H1 (cell line): ENCODE measurements around the gene ANKLE1. TPM values are rescaled to one million over a fixed set of nuclear protein-coding genes. Genes with fewer than 3 reads are reported as not detected.

Experiments used
- CTCF ChIA-PET: fragments of 300-600 bp; sonication (Branson Sonifier 250); formaldehyde crosslinking; loops from one replicate; lab custom pipeline; 2021; ENCODE audit not compliant: partially characterized antibody; lab: Charles Lee
- POLR2A ChIA-PET: fragments of 300-600 bp; sonication (Branson Sonifier 250); formaldehyde crosslinking; loops from one replicate; lab custom pipeline; 2021; ENCODE audit warnings: inconsistent platforms; ENCODE audit not compliant: partially characterized antibody; lab: Charles Lee
- DNase-seq, 2 experiments: peaks; one replicate each; pipeline versions ENCODE4 v3.0.0 to v3.0.0-alpha.2; 2010 to 2022; ENCODE audit warnings: low spot score in 2 of 2, low read depth in 1 of 2, mixed read lengths in 1 of 2
- FAIRE-seq: peaks from 2 replicates; lab custom pipeline; 2011; peaks lifted over from hg19 to GRCh38; lab: Jason Lieb, UNC
- H2AFZ ChIP-seq: 2 replicates; pipeline ENCODE4 v1.8.1; 2012; ENCODE audit warnings: low read length, inconsistent platforms
- H2AK5ac ChIP-seq: 2 replicates; pipeline ENCODE4 v1.6.1; 2013; ENCODE audit warnings: low read depth, low read length
- H2BK120ac ChIP-seq: replicated peaks from 2 replicates; pipeline ENCODE3; 2013; ENCODE audit warnings: low read depth, low read length, inconsistent platforms
- H2BK12ac ChIP-seq: 2 replicates; pipeline ENCODE4 v1.6.1; 2013; ENCODE audit warnings: low read depth, low read length
- H2BK15ac ChIP-seq: 2 replicates; pipeline ENCODE4 v1.6.1; 2013; ENCODE audit warnings: low read length
- H2BK20ac ChIP-seq: 2 replicates; pipeline ENCODE4 v1.6.1; 2013; ENCODE audit warnings: low read length
- H2BK5ac ChIP-seq: 2 replicates; pipeline ENCODE4 v1.6.1; 2013; ENCODE audit warnings: low read depth, low read length
- H3K14ac ChIP-seq: 2 replicates; pipeline ENCODE4 v1.6.1; 2013; ENCODE audit warnings: inconsistent platforms; ENCODE audit not compliant: insufficient read length
- H3K18ac ChIP-seq: 2 replicates; pipeline ENCODE4 v1.6.1; 2013; ENCODE audit warnings: low read length; ENCODE audit errors: extremely low read depth
- H3K23ac ChIP-seq: 2 replicates; pipeline ENCODE4 v1.6.1; 2013; ENCODE audit warnings: inconsistent platforms; ENCODE audit not compliant: insufficient read length
- H3K23me2 ChIP-seq: 2 replicates; pipeline ENCODE4 v1.6.1; 2013; ENCODE audit warnings: low read depth, low read length
- H3K27ac ChIP-seq: 2 replicates; pipeline ENCODE4 v1.6.1; 2011; ENCODE audit warnings: low read depth, low read length, inconsistent platforms
- H3K27me3 ChIP-seq, 4 experiments: replicated peaks in 1 of 4; 1 replicate in 1 of 4; 2 replicates in 3 of 4; pipeline versions ENCODE4 v1.6.1 to v1.8.1; 2011 to 2013; ENCODE audit warnings: low read length in 3 of 4, mild to moderate bottlenecking in 3 of 4, inconsistent platforms in 2 of 4, mixed read lengths in 2 of 4, moderate library complexity in 1 of 4; ENCODE audit not compliant: control insufficient read depth in 3 of 4, insufficient read depth in 3 of 4; ENCODE audit errors: extremely low read depth in 1 of 4
- H3K36me3 ChIP-seq, 4 experiments: 2 replicates each; pipeline versions ENCODE4 v1.6.1 to v1.8.1; 2011 to 2013; ENCODE audit warnings: mild to moderate bottlenecking in 4 of 4, low read length in 3 of 4, moderate library complexity in 2 of 4, control low read depth in 1 of 4, inconsistent platforms in 1 of 4; ENCODE audit not compliant: insufficient read depth in 4 of 4, control insufficient read depth in 2 of 4
- H3K4ac ChIP-seq: replicated peaks from 2 replicates; pipeline ENCODE3; 2013; ENCODE audit warnings: low read length, low read depth, mixed read lengths, inconsistent platforms; ENCODE audit not compliant: insufficient read length
- H3K4me1 ChIP-seq, 4 experiments: replicated peaks in 1 of 4; 1 replicate in 1 of 4; 2 replicates in 3 of 4; pipeline versions ENCODE4 v1.6.1 to v1.8.1; 2011 to 2013; ENCODE audit warnings: low read length in 3 of 4, inconsistent platforms in 2 of 4, mixed read lengths in 1 of 4; ENCODE audit not compliant: insufficient read depth in 4 of 4, control insufficient read depth in 3 of 4
- H3K4me2 ChIP-seq, 2 experiments: 2 replicates each; pipeline versions ENCODE4 v1.6.1 to v1.8.1; 2011 to 2013; ENCODE audit warnings: low read depth in 2 of 2, low read length in 2 of 2, control low read depth in 1 of 2, inconsistent platforms in 1 of 2, mild to moderate bottlenecking in 1 of 2; ENCODE audit not compliant: insufficient read depth in 1 of 2
- H3K4me3 ChIP-seq, 4 experiments: fragments of 200-600, 300-600 bp in 1 of 4; sonication (generic), shearing (Covaris generic), sonication (Bioruptor Twin) in 1 of 4; 2 replicates each; pipeline versions ENCODE4 v1.5.1 to v1.8.1; 2011 to 2016; ENCODE audit warnings: low read length in 4 of 4, low read depth in 3 of 4, control low read depth in 2 of 4, inconsistent platforms in 2 of 4, mild to moderate bottlenecking in 2 of 4, mixed read lengths in 1 of 4, moderate library complexity in 1 of 4; ENCODE audit not compliant: insufficient read depth in 2 of 4; ENCODE audit errors: extremely low read depth in 1 of 4
- H3K56ac ChIP-seq: replicated peaks from 2 replicates; pipeline ENCODE3; 2013; ENCODE audit warnings: low read depth, mild to moderate bottlenecking, mixed read lengths, low read length, inconsistent platforms; ENCODE audit not compliant: insufficient read length
- H3K79me1 ChIP-seq: 2 replicates; pipeline ENCODE4 v1.6.1; 2013; ENCODE audit warnings: low read depth, low read length, control low read depth
- H3K79me2 ChIP-seq, 2 experiments: 2 replicates each; pipeline versions ENCODE4 v1.6.1 to v1.8.1; 2012 to 2013; ENCODE audit warnings: low read length in 2 of 2, mild to moderate bottlenecking in 2 of 2, inconsistent platforms in 1 of 2; ENCODE audit not compliant: insufficient read depth in 2 of 2, control insufficient read depth in 1 of 2
- H3K9ac ChIP-seq, 4 experiments: replicated peaks in 1 of 4; 1 replicate in 1 of 4; 2 replicates in 3 of 4; pipeline versions ENCODE4 v1.6.1 to v1.8.1; 2011 to 2013; ENCODE audit warnings: low read depth in 3 of 4, low read length in 3 of 4, control low read depth in 2 of 4, mild to moderate bottlenecking in 2 of 4, moderate library complexity in 2 of 4, inconsistent platforms in 1 of 4; ENCODE audit errors: extremely low read depth in 1 of 4
- H3K9me3 ChIP-seq, 2 experiments: 2 replicates each; pipeline versions ENCODE4 v1.6.1 to v1.8.1; 2012 to 2013; ENCODE audit warnings: mild to moderate bottlenecking in 2 of 2, moderate library complexity in 2 of 2, control low read depth in 1 of 2, inconsistent platforms in 1 of 2, low read depth in 1 of 2, low read length in 1 of 2, mixed read lengths in 1 of 2; ENCODE audit not compliant: insufficient read depth in 2 of 2
- H4K20me1 ChIP-seq, 2 experiments: replicated peaks in 1 of 2; 2 replicates each; pipeline versions ENCODE3 to v1.8.1; 2011 to 2013; ENCODE audit warnings: inconsistent platforms in 2 of 2, low read length in 2 of 2, mild to moderate bottlenecking in 1 of 2; ENCODE audit not compliant: insufficient read depth in 2 of 2, control insufficient read depth in 1 of 2
- H4K5ac ChIP-seq: 2 replicates; pipeline ENCODE4 v1.6.1; 2013; ENCODE audit warnings: low read length, low read depth, mixed read lengths, inconsistent platforms; ENCODE audit not compliant: insufficient read length
- H4K8ac ChIP-seq: 2 replicates; pipeline ENCODE4 v1.8.0; 2013; ENCODE audit warnings: mild to moderate bottlenecking, moderate library complexity, low read length, inconsistent platforms; ENCODE audit not compliant: insufficient read depth; ENCODE audit errors: extremely low read depth
- H4K91ac ChIP-seq: replicated peaks from 2 replicates; pipeline ENCODE3; 2013; ENCODE audit warnings: low read length, mixed read lengths, inconsistent platforms; ENCODE audit not compliant: insufficient read length
- BACH1 ChIP-seq: IDR thresholded peaks from 2 replicates; pipeline ENCODE4 v1.6.1; 2012; ENCODE audit warnings: low read length, improper control_type of control experiment
- BCL11A ChIP-seq, 2 experiments: IDR thresholded peaks; one replicate each; pipeline ENCODE4 v1.6.1; 2011; ENCODE audit warnings: low read depth in 2 of 2, low read length in 2 of 2, mild to moderate bottlenecking in 2 of 2
- BRCA1 ChIP-seq: IDR thresholded peaks from 2 replicates; pipeline ENCODE4 v1.6.1; 2012; ENCODE audit warnings: low read depth, low read length, improper control_type of control experiment
- CEBPB ChIP-seq: IDR thresholded peaks from 2 replicates; pipeline ENCODE4 v1.6.1; 2012; ENCODE audit warnings: low read depth, low read length
- EGR1 ChIP-seq: IDR thresholded peaks from 2 replicates; pipeline ENCODE4 v1.6.1; 2011; ENCODE audit warnings: low read depth, low read length, borderline replicate concordance
- KDM1A ChIP-seq: fragments of 200-600, 300-600 bp; sonication (generic); IDR thresholded peaks from 2 replicates; pipeline ENCODE4 v1.7.1; 2016; ENCODE audit warnings: mild to moderate bottlenecking, low read length, borderline replicate concordance
- MAFK ChIP-seq: IDR thresholded peaks from 2 replicates; pipeline ENCODE4 v1.6.1; 2012; ENCODE audit warnings: low read depth, mild to moderate bottlenecking, improper control_type of control experiment, low read length
- RNF2 ChIP-seq: fragments of 200-900, 300-1000 bp; sonication (generic); IDR thresholded peaks from 2 replicates; pipeline ENCODE4 v1.7.1; 2016; ENCODE audit warnings: borderline replicate concordance, low read depth, mild to moderate bottlenecking, antibody characterized with exemption, low read length; ENCODE audit not compliant: poor library complexity, severe bottlenecking; ENCODE audit errors: missing control alignments
- RXRA ChIP-seq: IDR thresholded peaks from 2 replicates; pipeline ENCODE4 v1.6.1; 2011; ENCODE audit warnings: low read depth, mild to moderate bottlenecking, low read length, moderate library complexity; ENCODE audit not compliant: insufficient read depth
- SP1 ChIP-seq: IDR thresholded peaks from 2 replicates; pipeline ENCODE4 v1.6.1; 2011; ENCODE audit warnings: low read depth, low read length
- TBP ChIP-seq: IDR thresholded peaks from 2 replicates; pipeline ENCODE4 v1.6.1; 2011; ENCODE audit warnings: low read depth, low read length, improper control_type of control experiment
- TEAD4 ChIP-seq: IDR thresholded peaks from 2 replicates; pipeline ENCODE4 v1.6.1; 2012; ENCODE audit warnings: low read depth, low read length, inconsistent platforms, mixed read lengths
- ZNF274 ChIP-seq: IDR thresholded peaks from 2 replicates; pipeline ENCODE4 v1.7.0; 2012; ENCODE audit warnings: low read length, borderline replicate concordance; ENCODE audit errors: extremely low read depth
- WGBS, 2 experiments: shearing (Covaris generic) in 1 of 2; methylation state at CpG; one replicate each; pipeline versions ENCODE4 v1.1.6 to v1.1.7; 2013 to 2015; ENCODE audit warnings: low lambda C conversion rate in 2 of 2, mixed read lengths in 2 of 2, inconsistent platforms in 1 of 2, low coverage in 1 of 2, missing lambda C conversion rate in 1 of 2; ENCODE audit not compliant: insufficient replicate concordance in 2 of 2, insufficient coverage in 1 of 2, insufficient read length in 1 of 2; ENCODE audit errors: extremely low coverage in 1 of 2, missing lambda C conversion rate in 1 of 2; 5-methylcytosine and 5-hydroxymethylcytosine counted together
- polyA plus RNA-seq, 7 experiments: library from polyadenylated mRNA; depleted of rRNA in 3 of 7; stranded (reverse) in 5 of 7; unstranded in 2 of 7; fragments of >200 nt in 5 of 7; fragments of 200-250 nt in 2 of 7; gene quantifications; 1 replicate in 5 of 7; 2 replicates in 1 of 7; 4 replicates in 1 of 7; pipeline versions ENCODE4 v1.2.1 to v1.2.3, GENCODE V29; 2011 to 2013; ENCODE audit warnings: missing spikeins in 2 of 7, mixed read lengths in 2 of 7
- total RNA-seq: library from RNA; stranded (reverse); fragmentation: NEBNext Ultra II Directional; extraction: Animal tissue kit (Norgen Biotek cat#: 25700); gene quantifications from 2 replicates; pipeline ENCODE4 v1.2.1, GENCODE V29; 2021

The ANKLE1 gene
- total and polyA plus RNA-seq, 2 of the 8 experiments (the other 6 are each of a cell fraction or from before 2014, with no cell fraction given), result 6.1 to 9.6 TPM

- H2AK5ac ChIP-seq, result no peak overlapping the region
- no peak overlapping the region for H2BK20ac ChIP-seq
- no peak overlapping the region for H3K4ac ChIP-seq
- no peak overlapping the region for H2BK5ac ChIP-seq
- no peaks in the 10 kb centered on the region for H3K36me3 ChIP-seq
- H2AFZ ChIP-seq, result no peak overlapping the region
- no peak overlapping the region for H4K8ac ChIP-seq
- no peak overlapping the region for H3K14ac ChIP-seq
- no peak overlapping the region for H3K23ac ChIP-seq
- H3K4me2 ChIP-seq, result no peak overlapping the region
- no peak for FAIRE-seq
- CTCF ChIA-PET, result interaction anchor here (0.6 to 2.3 kb wide), 4 partner anchors 26 to 180 kb away, joined by 3 to 13 read pairs (median 4); no protein-coding TSS in a partner anchor
- H3K4me3 ChIP-seq, result no peak overlapping the region
- peaks cover 0 to 3% (median 0%) of the 10 kb centered on the region in 4 experiments; a peak in 3 of 7 replicates for H3K27me3 ChIP-seq
- H4K5ac ChIP-seq, result no peak overlapping the region
- peaks cover 0 to 3% (median under 1%) of the 10 kb centered on the region in 4 experiments; a peak in 3 of 7 replicates for H3K4me1 ChIP-seq
- H3K18ac ChIP-seq, result no peak overlapping the region
- H2BK15ac ChIP-seq, result no peak overlapping the region
- H3K27ac ChIP-seq, result no peak overlapping the region
- no peaks in the 10 kb centered on the region for H3K79me2 ChIP-seq
- POLR2A ChIA-PET, result interaction anchor here (0.7 to 1.4 kb wide), 3 partner anchors 19 to 52 kb away, joined by 3 to 4 read pairs (median 3); partner anchors contain the start of gene BABAM1
- no peak overlapping the region for H3K9ac ChIP-seq
- H3K9me3 ChIP-seq, result peaks cover 0 to 6% of the 10 kb centered on the region in 2 experiments; a peak in 1 of 4 replicates
- WGBS, 2 experiments, result 92% methylated on average over 9 of the region's 11 CpGs; no CpG with 5 or more reads in 1 of the 2 experiments
- no peak overlapping the region for H3K56ac ChIP-seq
- no peak overlapping the region for H2BK120ac ChIP-seq
- no peak overlapping the region for H2BK12ac ChIP-seq
- H3K23me2 ChIP-seq, result no peaks in the 10 kb centered on the region; the same call in 1 of the 2 replicates
- H3K79me1 ChIP-seq, result no peaks in the 10 kb centered on the region; the same call in 1 of the 2 replicates
- DNase-seq, result no peak
- H4K91ac ChIP-seq, result no peak overlapping the region
- peaks cover 0 to 1% of the 10 kb centered on the region in 2 experiments for H4K20me1 ChIP-seq
- no peak for TF ChIP-seq TEAD4
- no peak for TF ChIP-seq KDM1A
- TF ChIP-seq RNF2, result no peak
- no peak for TF ChIP-seq BRCA1
- TF ChIP-seq SP1, result no peak
- TF ChIP-seq BACH1, result no peak
- no peak for TF ChIP-seq MAFK
- TF ChIP-seq RXRA, result no peak
- no peak for TF ChIP-seq CEBPB
- TF ChIP-seq EGR1, result no peak
- TF ChIP-seq TBP, result no peak
- no peak for TF ChIP-seq BCL11A (IDR thresholded peaks at IDR 0.05; ENCODE audit: low read depth in 2 of 2, low read length in 2 of 2)
- no peak for TF ChIP-seq ZNF274
Measured at GRCh38 chr19:17286263-17286662, 4.6 kb downstream of the ANKLE1 start.
